ENCODE results near the gene DTX4.

DTX4 gene

DNA sequence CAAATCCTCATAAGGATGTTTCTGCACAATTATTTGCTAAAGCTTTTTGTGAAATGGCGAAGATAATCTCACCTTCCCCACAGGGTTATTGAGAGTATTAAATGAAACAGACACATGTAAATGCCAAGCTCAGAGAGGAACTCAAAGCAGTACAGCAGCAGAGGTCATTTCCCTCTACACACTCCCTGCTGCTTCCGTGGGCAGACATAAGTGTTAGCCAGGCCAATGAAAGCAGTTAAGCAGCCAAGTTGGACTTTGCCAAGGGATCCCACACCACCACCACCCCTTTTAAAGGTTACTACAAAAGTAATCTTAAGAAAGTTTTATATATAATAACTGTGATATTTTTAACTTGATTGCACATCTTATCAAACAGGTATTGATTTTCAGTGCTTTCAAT lies 33.3 kb upstream of the DTX4 start:
- Histone ChIP-seq H3K36me3 (ENCODE audit: insufficient read depth) (no peaks in the 10 kb centered on the region), H3K4me3 (IDR thresholded peaks at IDR 0.05; ENCODE audit: insufficient read depth, low read depth, low read length) (no peak overlapping the region), H3K27me3 (ENCODE audit: insufficient read depth, low read depth) (no peaks in the 10 kb centered on the region), H3K4me2 (no peak overlapping the region), H3K27ac (no peak overlapping the region), H3K79me2 (ENCODE audit: insufficient read depth, low read depth) (0 out of 2 replicates have a peak, but pooled peaks cover 5% of the 10 kb centered on the region), H3K4me1 (ENCODE audit: low read depth, poor library complexity, severe bottlenecking) (peaks cover 21% of the 10 kb centered on the region), H4K20me1 (ENCODE audit: insufficient read depth) (no peaks in the 10 kb centered on the region), H2AFZ (ENCODE audit: low read depth) (no peak overlapping the region), H3K9ac (no peak overlapping the region)
- TF ChIP-seq, protein P1, sequence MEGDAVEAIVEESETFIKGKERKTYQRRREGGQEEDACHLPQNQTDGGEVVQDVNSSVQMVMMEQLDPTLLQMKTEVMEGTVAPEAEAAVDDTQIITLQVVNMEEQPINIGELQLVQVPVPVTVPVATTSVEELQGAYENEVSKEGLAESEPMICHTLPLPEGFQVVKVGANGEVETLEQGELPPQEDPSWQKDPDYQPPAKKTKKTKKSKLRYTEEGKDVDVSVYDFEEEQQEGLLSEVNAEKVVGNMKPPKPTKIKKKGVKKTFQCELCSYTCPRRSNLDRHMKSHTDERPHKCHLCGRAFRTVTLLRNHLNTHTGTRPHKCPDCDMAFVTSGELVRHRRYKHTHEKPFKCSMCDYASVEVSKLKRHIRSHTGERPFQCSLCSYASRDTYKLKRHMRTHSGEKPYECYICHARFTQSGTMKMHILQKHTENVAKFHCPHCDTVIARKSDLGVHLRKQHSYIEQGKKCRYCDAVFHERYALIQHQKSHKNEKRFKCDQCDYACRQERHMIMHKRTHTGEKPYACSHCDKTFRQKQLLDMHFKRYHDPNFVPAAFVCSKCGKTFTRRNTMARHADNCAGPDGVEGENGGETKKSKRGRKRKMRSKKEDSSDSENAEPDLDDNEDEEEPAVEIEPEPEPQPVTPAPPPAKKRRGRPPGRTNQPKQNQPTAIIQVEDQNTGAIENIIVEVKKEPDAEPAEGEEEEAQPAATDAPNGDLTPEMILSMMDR (conservative IDR thresholded peaks at IDR 0.05; ENCODE audit: low read depth, low read length) = no peak

DNA sequence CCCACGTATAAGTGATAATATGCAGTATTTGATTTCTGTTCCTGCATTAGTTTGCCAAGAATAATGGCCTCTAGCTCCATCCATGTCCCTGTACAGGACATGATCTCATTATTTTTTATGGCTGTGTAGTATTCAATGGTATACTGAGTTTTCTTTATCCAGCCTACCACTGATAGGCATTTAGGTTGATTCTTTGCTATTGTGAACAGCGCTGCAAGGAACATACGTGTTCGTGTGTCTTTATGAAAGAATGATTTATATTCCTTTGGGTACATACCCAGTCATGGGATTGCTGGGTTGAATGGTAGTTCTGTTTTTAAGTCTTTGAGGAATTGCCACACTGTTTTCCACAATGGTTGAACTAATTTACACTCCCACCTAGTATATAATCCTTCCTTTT lies 30.7 kb upstream of the DTX4 start:
- no peaks in the 10 kb centered on the region for H4K20me1 ChIP-seq (ENCODE audit: insufficient read depth)
- peak overlapping the region; percentile 66 for H3K4me2 ChIP-seq

DNA sequence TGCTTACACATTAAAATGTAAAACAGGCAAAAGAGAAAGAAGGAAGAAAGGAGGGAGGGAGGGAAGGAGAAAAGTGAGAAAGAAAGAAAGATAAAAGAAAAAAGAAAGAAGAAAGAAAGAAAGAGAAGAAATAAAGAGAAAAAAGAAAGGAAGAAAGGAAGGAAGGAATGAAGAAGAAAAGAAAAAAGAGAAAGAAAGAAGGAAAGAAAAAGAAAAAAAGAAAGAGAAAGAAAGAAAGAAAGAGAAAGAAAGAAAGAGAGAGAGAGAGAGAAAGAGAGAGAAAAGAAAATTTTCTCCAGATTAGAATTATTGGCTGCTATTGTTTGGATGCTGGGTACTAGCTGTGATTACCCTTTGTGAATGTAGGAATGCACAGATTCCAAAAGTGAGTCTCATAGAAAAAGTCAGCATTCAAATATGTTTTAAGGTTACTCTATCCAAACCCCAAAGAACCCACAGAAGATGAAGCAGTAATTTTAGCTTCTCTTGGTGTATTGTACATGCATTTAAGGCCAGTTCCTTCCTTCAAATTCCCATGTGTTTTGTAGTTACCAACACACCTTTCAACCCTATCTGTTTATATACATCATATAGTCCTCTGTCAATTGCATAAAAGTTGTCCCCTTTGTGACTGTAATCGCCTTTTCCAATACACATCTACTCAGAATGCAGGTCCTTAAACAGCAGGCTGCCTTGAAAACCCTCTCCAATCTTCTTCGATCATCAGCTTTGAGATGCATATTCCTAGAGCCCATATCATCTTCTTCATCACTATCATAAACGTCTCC lies 30.1 kb upstream of the DTX4 start:
- H3K9ac ChIP-seq = peak overlapping the region; percentile 88
- peaks cover 33% of the 10 kb centered on the region for H3K4me1 ChIP-seq (ENCODE audit: low read depth, poor library complexity, severe bottlenecking)
- H2AFZ ChIP-seq (ENCODE audit: low read depth) = peak overlapping the region; percentile 88; the same call in 1 of the 2 replicates
- peak overlapping the region; percentile 29 for H3K4me3 ChIP-seq (IDR thresholded peaks at IDR 0.05; ENCODE audit: insufficient read depth, low read depth, low read length)
- no peaks in the 10 kb centered on the region for H3K36me3 ChIP-seq (ENCODE audit: insufficient read depth)
- peak overlapping the region; percentile 66 for H3K4me2 ChIP-seq
- H3K79me2 ChIP-seq (ENCODE audit: insufficient read depth, low read depth) = peaks cover 24% of the 10 kb centered on the region
- no peaks in the 10 kb centered on the region for H3K27me3 ChIP-seq (ENCODE audit: insufficient read depth, low read depth)
- H3K27ac ChIP-seq = peak overlapping the region; percentile 89
- TF ChIP-seq, protein P1 (conservative IDR thresholded peaks at IDR 0.05; ENCODE audit: low read depth, low read length) = no peak
- H4K20me1 ChIP-seq (ENCODE audit: insufficient read depth) = no peaks in the 10 kb centered on the region

More for the DNA sequence above, 30.7 kb upstream of the DTX4 start:
- H3K9ac ChIP-seq = no peak overlapping the region
- no peaks in the 10 kb centered on the region for H3K36me3 ChIP-seq (ENCODE audit: insufficient read depth)
- H3K4me1 ChIP-seq (ENCODE audit: low read depth, poor library complexity, severe bottlenecking) = peaks cover 28% of the 10 kb centered on the region
- no peak overlapping the region for H3K4me3 ChIP-seq (IDR thresholded peaks at IDR 0.05; ENCODE audit: insufficient read depth, low read depth, low read length)
- TF ChIP-seq, protein P1 (conservative IDR thresholded peaks at IDR 0.05; ENCODE audit: low read depth, low read length) = no peak
- H3K27me3 ChIP-seq (ENCODE audit: insufficient read depth, low read depth) = no peaks in the 10 kb centered on the region
- no peak overlapping the region for H3K27ac ChIP-seq
- H3K79me2 ChIP-seq (ENCODE audit: insufficient read depth, low read depth) = peaks cover 17% of the 10 kb centered on the region
- H2AFZ ChIP-seq (ENCODE audit: low read depth) = no peak overlapping the region

DNA sequence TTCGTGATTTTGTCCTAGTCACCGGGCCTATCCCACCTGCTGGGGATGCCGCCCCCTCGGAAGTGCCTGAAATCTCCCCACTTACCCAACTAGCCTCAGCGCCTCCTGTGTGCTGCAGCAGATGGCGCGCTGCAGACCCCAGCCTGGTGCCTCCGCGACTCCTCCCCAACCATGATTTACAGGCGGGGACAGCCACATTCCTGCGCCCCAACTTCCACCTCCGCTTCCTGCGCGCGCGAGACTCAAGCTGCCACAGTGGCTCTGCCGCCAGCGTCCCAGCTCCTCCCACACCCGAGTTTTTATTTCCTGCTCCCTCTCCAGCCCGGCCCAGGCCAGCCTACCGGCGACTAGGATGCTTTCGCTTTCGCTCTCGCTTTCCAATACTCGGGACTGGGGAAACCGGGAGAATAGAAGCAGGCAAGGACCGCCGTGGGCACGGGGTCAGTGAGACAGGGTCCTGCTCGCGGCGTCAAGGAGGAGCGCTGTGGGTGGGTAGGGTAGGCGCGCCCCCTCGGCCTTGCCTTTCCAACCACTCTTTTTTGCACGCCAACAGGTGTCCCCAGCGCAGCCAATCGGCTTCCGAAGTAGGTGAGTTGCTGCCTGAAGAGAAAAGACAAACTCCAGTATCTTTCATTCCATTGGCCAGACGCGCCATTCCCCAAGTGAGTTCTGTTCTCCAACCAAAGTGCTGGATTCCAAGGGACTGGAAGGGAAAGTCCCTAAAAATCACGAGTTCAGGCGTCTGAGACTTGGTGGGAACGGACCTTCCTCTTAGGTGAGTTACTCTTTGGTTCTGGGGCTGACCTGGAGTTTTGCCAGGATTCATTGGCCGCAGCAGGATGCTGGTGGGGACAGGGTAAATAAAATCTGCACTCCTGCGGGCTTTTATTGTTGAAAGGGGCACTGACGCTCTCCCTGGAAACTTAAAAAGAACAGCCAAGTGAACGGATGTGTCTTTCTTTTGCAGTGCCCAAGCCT lies 29.1 kb upstream of the DTX4 start, which contains the start of gene FAM111A:
FAM111A (plus strand) TSS at position 327 of the 978 bp plus-strand sequence. CDS start 6,017 bp downstream, outside the sequence.
- Histone ChIP-seq H3K27me3 (ENCODE audit: insufficient read depth, low read depth) (no peaks in the 10 kb centered on the region), H3K27ac (peak within 1 kb of the TSS; percentile 89)

More for the DNA sequence above, 29.1 kb upstream of the DTX4 start, which contains the start of gene FAM111A:
- Histone ChIP-seq H4K20me1 (ENCODE audit: insufficient read depth) (no peaks in the 10 kb centered on the region), H2AFZ (ENCODE audit: low read depth) (peak within 1 kb of the TSS; percentile 88), H3K4me1 (ENCODE audit: low read depth, poor library complexity, severe bottlenecking) (peaks cover 39% of the 10 kb centered on the region), H3K4me3 (IDR thresholded peaks at IDR 0.05; ENCODE audit: insufficient read depth, low read depth, low read length) (peak within 1 kb of the TSS; percentile 29), H3K36me3 (ENCODE audit: insufficient read depth) (no peaks in the 10 kb centered on the region), H3K9ac (peak within 1 kb of the TSS; percentile 88), H3K79me2 (ENCODE audit: insufficient read depth, low read depth) (peaks cover 32% of the 10 kb centered on the region), H3K4me2 (peak within 1 kb of the TSS; percentile 66)
- TF ChIP-seq, protein P1 (conservative IDR thresholded peaks at IDR 0.05; ENCODE audit: low read depth, low read length) = peak; percentile 25

Data from KMS-11 (cell line).